Mammary epithelial cell (primary cell): ENCODE results near the gene PLTP.

Experiments used
- CTCF ChIP-seq, 2 donors: IDR thresholded peaks in 1 of 2; conservative IDR thresholded peaks in 1 of 2; 2 replicates each; pipeline ENCODE4 v1.5.1; 2011 to 2012; ENCODE audit warnings: inconsistent platforms in 2 of 2, low read length in 2 of 2, mild to moderate bottlenecking in 2 of 2, control low read depth in 1 of 2, low read depth in 1 of 2; ENCODE audit not compliant: insufficient read depth in 1 of 2; ENCODE audit errors: extremely low read depth in 1 of 2
- EZH2 ChIP-seq: IDR thresholded peaks from 2 replicates; pipeline ENCODE4 v1.6.1; 2012; ENCODE audit warnings: low read length, inconsistent platforms, borderline replicate concordance

- TF ChIP-seq CTCF (conservative IDR thresholded peaks at IDR 0.05 in 1 of 2, IDR thresholded peaks at IDR 0.05 in 1 of 2; ENCODE audit: extremely low read depth in 1 of 2, insufficient read depth in 1 of 2, low read depth in 1 of 2, low read length in 2 of 2), result no peak
- TF ChIP-seq EZH2, result no peak
Observed at GRCh38 chr20:45953672-45954071, 41.7 kb upstream of the PLTP start.
